Endodermal cell (in vitro differentiated cells): ENCODE measurements around the gene IST1. TPM values are rescaled to one million over a fixed set of nuclear protein-coding genes. Genes with fewer than 3 reads are reported as not detected.
"Not testable (repeated sequence)": the region's sequence is repeated elsewhere in the genome, so short reads cannot be mapped to it uniquely, and the experiment has no call there.

ENCODE experiments used
- DNase-seq: peaks from one replicate; pipeline ENCODE4 v3.0.0-alpha.2; 2017
- H3K27ac ChIP-seq: 2 replicates; pipeline ENCODE4 v1.5.1; 2013; ENCODE audit warnings: mild to moderate bottlenecking, low read depth, low read length, moderate library complexity
- H3K27me3 ChIP-seq: 2 replicates; pipeline ENCODE4 v1.6.1; 2013; ENCODE audit warnings: mild to moderate bottlenecking, low read length, moderate library complexity; ENCODE audit not compliant: insufficient read depth, control insufficient read depth, poor library complexity, severe bottlenecking
- H3K36me3 ChIP-seq: 2 replicates; pipeline ENCODE4 v1.7.0; 2013; ENCODE audit warnings: mild to moderate bottlenecking, low read length, moderate library complexity; ENCODE audit not compliant: control insufficient read depth, insufficient read depth
- H3K4me1 ChIP-seq: one replicate; pipeline ENCODE4 v1.7.0; 2013; ENCODE audit warnings: low read length; ENCODE audit not compliant: control insufficient read depth, insufficient read depth
- H3K4me3 ChIP-seq: 2 replicates; pipeline ENCODE4 v1.5.1; 2013; ENCODE audit warnings: mild to moderate bottlenecking, low read length, moderate library complexity
- H3K9ac ChIP-seq: 2 replicates; pipeline ENCODE4 v1.6.1; 2013; ENCODE audit warnings: mild to moderate bottlenecking, low read length, moderate library complexity; ENCODE audit not compliant: poor library complexity, severe bottlenecking; ENCODE audit errors: extremely low read depth
- H3K9me3 ChIP-seq: 2 replicates; pipeline ENCODE4 v1.6.1; 2013; ENCODE audit warnings: mild to moderate bottlenecking, low read length, moderate library complexity; ENCODE audit not compliant: control insufficient read depth
- H3K27ac Mint-ChIP-seq: 2 replicates; pipeline ENCODE4 v1.8.0; 2020; ENCODE audit warnings: mixed read lengths
- H3K27me3 Mint-ChIP-seq: 2 replicates; pipeline ENCODE4 v1.8.0; 2021; ENCODE audit warnings: mild to moderate bottlenecking, mixed read lengths; ENCODE audit not compliant: insufficient read depth
- H3K36me3 Mint-ChIP-seq: 2 replicates; pipeline ENCODE4 v1.8.0; 2020; ENCODE audit warnings: low read depth, mixed read lengths
- H3K4me1 Mint-ChIP-seq: 2 replicates; pipeline ENCODE4 v1.8.0; 2020; ENCODE audit warnings: mixed read lengths
- H3K4me3 Mint-ChIP-seq: 2 replicates; pipeline ENCODE4 v1.8.0; 2020; ENCODE audit warnings: mild to moderate bottlenecking, moderate library complexity, mixed read lengths
- H3K9me3 Mint-ChIP-seq: 2 replicates; pipeline ENCODE4 v1.8.0; 2020; ENCODE audit warnings: mild to moderate bottlenecking, mixed read lengths
- WGBS, 2 experiments: methylation state at CpG; one replicate each; pipeline versions ENCODE4 v1.1.5 to v1.1.7; 2013; ENCODE audit warnings: missing lambda C conversion rate in 2 of 2, mixed read lengths in 1 of 2; ENCODE audit not compliant: insufficient coverage in 1 of 2, insufficient read length in 1 of 2; 5-methylcytosine and 5-hydroxymethylcytosine counted together
- total RNA-seq, 2 donors: library from RNA; stranded (reverse); fragmentation: NEBNext Ultra II Directional in 1 of 2; extraction: Animal tissue kit (Norgen Biotek cat#: 25700) in 1 of 2; gene quantifications; 2 replicates in 1 of 2; 3 replicates in 1 of 2; pipeline ENCODE4 v1.2.1, GENCODE V29; 2021
- TF ChIP-seq, protein P1 (sequence below): fragments of 200-600 bp; sonication (generic); conservative IDR thresholded peaks from 2 replicates; pipeline ENCODE4 v1.5.0; 2021; ENCODE audit warnings: antibody characterized with exemption, mild to moderate bottlenecking

IST1 gene
- total RNA-seq, 2 donors from 2014 or later, result 259 to 319 TPM

DNA sequence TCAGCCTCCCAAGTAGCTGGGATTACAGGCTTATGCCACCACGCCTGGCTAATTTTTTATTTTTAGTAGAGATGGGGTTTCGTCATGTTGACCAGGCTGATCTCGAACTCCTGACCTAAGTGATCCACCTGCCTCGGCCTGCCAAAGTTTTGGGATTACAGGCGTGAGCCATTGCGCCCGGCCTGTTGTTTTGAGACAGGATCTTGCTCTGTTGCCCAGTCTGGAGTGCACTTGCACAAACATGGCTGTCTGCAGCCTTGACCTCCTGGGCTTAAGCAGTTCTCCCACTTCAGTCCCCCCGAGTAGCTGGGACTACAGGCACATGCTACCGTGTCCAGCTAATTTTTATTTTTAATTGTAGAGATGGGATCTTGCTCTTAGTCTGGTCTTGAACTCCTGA is 8.9 kb downstream of the IST1 start:
- Histone ChIP-seq H3K27me3 (no peaks in the 10 kb centered on the region), H3K4me3 (no peak overlapping the region), H3K9me3 (peaks cover 2% of the 10 kb centered on the region), H3K36me3 (peaks cover 45% of the 10 kb centered on the region), H3K4me1 (no peaks in the 10 kb centered on the region), H3K9ac (no peak overlapping the region), H3K27ac (no peak overlapping the region)
- H3K4me1 Mint-ChIP-seq, result peaks cover 11% of the 10 kb centered on the region
- TF ChIP-seq, protein P1, sequence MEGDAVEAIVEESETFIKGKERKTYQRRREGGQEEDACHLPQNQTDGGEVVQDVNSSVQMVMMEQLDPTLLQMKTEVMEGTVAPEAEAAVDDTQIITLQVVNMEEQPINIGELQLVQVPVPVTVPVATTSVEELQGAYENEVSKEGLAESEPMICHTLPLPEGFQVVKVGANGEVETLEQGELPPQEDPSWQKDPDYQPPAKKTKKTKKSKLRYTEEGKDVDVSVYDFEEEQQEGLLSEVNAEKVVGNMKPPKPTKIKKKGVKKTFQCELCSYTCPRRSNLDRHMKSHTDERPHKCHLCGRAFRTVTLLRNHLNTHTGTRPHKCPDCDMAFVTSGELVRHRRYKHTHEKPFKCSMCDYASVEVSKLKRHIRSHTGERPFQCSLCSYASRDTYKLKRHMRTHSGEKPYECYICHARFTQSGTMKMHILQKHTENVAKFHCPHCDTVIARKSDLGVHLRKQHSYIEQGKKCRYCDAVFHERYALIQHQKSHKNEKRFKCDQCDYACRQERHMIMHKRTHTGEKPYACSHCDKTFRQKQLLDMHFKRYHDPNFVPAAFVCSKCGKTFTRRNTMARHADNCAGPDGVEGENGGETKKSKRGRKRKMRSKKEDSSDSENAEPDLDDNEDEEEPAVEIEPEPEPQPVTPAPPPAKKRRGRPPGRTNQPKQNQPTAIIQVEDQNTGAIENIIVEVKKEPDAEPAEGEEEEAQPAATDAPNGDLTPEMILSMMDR, result no peak
- H3K4me3 Mint-ChIP-seq, result no peak overlapping the region
- DNase-seq, result no peak
- peaks cover 49% of the 10 kb centered on the region for H3K36me3 Mint-ChIP-seq
- no peak overlapping the region for H3K27ac Mint-ChIP-seq
- no peaks in the 10 kb centered on the region for H3K9me3 Mint-ChIP-seq
- WGBS, 2 experiments, result 86 to 97% methylated on average over 7 to 9 of the region's 9 CpGs
- no peaks in the 10 kb centered on the region for H3K27me3 Mint-ChIP-seq

- not testable (repeated sequence) for H3K4me1 ChIP-seq, H3K9me3 ChIP-seq, H3K4me3 ChIP-seq, DNase-seq, H3K27me3 ChIP-seq, H3K9me3 Mint-ChIP-seq, H3K9ac ChIP-seq, H3K27ac ChIP-seq, H3K27me3 Mint-ChIP-seq, H3K4me3 Mint-ChIP-seq, H3K27ac Mint-ChIP-seq
- peaks cover 52% of the 10 kb centered on the region for H3K36me3 ChIP-seq
- H3K4me1 Mint-ChIP-seq, result peaks cover 11% of the 10 kb centered on the region
- 94 to 100% methylated on average over 1 to 6 of the region's 6 CpGs for WGBS, 2 experiments
- peaks cover 50% of the 10 kb centered on the region for H3K36me3 Mint-ChIP-seq
Measured at GRCh38 chr16:71905765-71906164, 10.4 kb downstream of the IST1 start.

- Histone ChIP-seq H3K36me3 (peaks cover 67% of the 10 kb centered on the region), H3K9ac (no peak overlapping the region), H3K4me3 (no peak overlapping the region), H3K27me3 (no peaks in the 10 kb centered on the region), H3K9me3 (peaks cover 6% of the 10 kb centered on the region), H3K4me1 (no peaks in the 10 kb centered on the region), H3K27ac (no peak overlapping the region)
- Mint-ChIP-seq H3K27me3 (no peaks in the 10 kb centered on the region), H3K27ac (no peak overlapping the region), H3K4me1 (peaks cover 12% of the 10 kb centered on the region), H3K4me3 (no peak overlapping the region), H3K9me3 (no peaks in the 10 kb centered on the region), H3K36me3 (peaks cover 65% of the 10 kb centered on the region)
- no peak for DNase-seq
- WGBS, 2 experiments, result 92 to 93% methylated on average over 5 of the region's 7 CpGs
- TF ChIP-seq, protein P1, result no peak
Measured at GRCh38 chr16:71911121-71911520, 15.8 kb downstream of the IST1 start.
